HepG2 (cell line): ENCODE data around the gene CLEC16A. TPM values are rescaled to one million over a fixed set of nuclear protein-coding genes. Genes with fewer than 3 reads are reported as not detected.

Experiments used
- ATAC-seq: fragments of 200-7000 bp; cut with Tn5 transposase; 3 replicates; pipeline ENCODE4 v1.9.1; 2020; ENCODE audit warnings: mild to moderate bottlenecking, moderate library complexity
- BruUV-seq: library from RNA; stranded (reverse); fragments of 400-500 nt; replicated peaks from 2 replicates; lab custom pipeline; 2021; lab: Mats Ljungman, UMichigan
- CTCF ChIA-PET: fragments of 300-600 bp; formaldehyde crosslinking; extraction: SDS; loops from one replicate; lab custom pipeline; 2021; ENCODE audit warnings: low total read pairs, inconsistent platforms, low intra/inter-chr PET ratio; lab: Yijun Ruan, JAX
- POLR2A ChIA-PET: fragments of 350-600 bp; sonication (Branson Sonifier 250); formaldehyde crosslinking; loops from one replicate; lab custom pipeline; 2020; ENCODE audit warnings: antibody characterized with exemption, inconsistent platforms; lab: Yijun Ruan, JAX
- DNase-seq: peaks from one replicate; pipeline ENCODE4 v3.0.0-alpha.2; 2015; ENCODE audit warnings: low spot score
- FAIRE-seq: peaks from 3 replicates; lab custom pipeline; 2011; peaks lifted over from hg19 to GRCh38; lab: Jason Lieb, UNC
- H2AFZ ChIP-seq: one replicate; pipeline ENCODE4 v1.6.1; 2011; ENCODE audit warnings: low read length, inconsistent platforms
- H3K27ac ChIP-seq: fragments of 300-600 bp; 3 replicates; pipeline ENCODE4 v1.8.0; 2011; ENCODE audit warnings: mixed run types, mild to moderate bottlenecking, mixed read lengths, low read length, inconsistent platforms; ENCODE audit not compliant: insufficient read depth; ENCODE audit errors: extremely low read length
- H3K27me3 ChIP-seq, 2 experiments: fragments of 200-600 bp in 1 of 2; 2 replicates in 1 of 2; 3 replicates in 1 of 2; pipeline versions ENCODE4 v1.6.0 to v1.8.0; 2011; ENCODE audit warnings: low read length in 2 of 2, mild to moderate bottlenecking in 2 of 2, moderate library complexity in 2 of 2, inconsistent platforms in 1 of 2; ENCODE audit not compliant: insufficient read depth in 2 of 2, control insufficient read depth in 1 of 2
- H3K36me3 ChIP-seq, 2 experiments: fragments of 200-600 bp in 1 of 2; replicated peaks in 1 of 2; 2 replicates in 1 of 2; 3 replicates in 1 of 2; pipeline versions ENCODE4 v1.5.1 to v1.8.0; 2011; ENCODE audit warnings: low read length in 2 of 2, inconsistent platforms in 1 of 2; ENCODE audit not compliant: insufficient read depth in 2 of 2, control insufficient read depth in 1 of 2
- H3K4me1 ChIP-seq: 2 replicates; pipeline ENCODE4 v1.5.1; 2012; ENCODE audit warnings: low read length, inconsistent platforms; ENCODE audit not compliant: insufficient read depth
- H3K4me2 ChIP-seq: 2 replicates; pipeline ENCODE4 v1.6.0; 2011; ENCODE audit warnings: low read depth, low read length, inconsistent platforms
- H3K4me3 ChIP-seq, 3 experiments: fragments of 200-600 bp in 1 of 3; sonication (generic), shearing (Covaris generic) in 1 of 3; replicated peaks in 1 of 3; 2 replicates each; pipeline ENCODE4 v1.5.1; 2011 to 2016; ENCODE audit warnings: low read length in 3 of 3, inconsistent platforms in 2 of 3, low read depth in 2 of 3, mild to moderate bottlenecking in 2 of 3, control low read depth in 1 of 3, mixed read lengths in 1 of 3; ENCODE audit not compliant: insufficient read depth in 1 of 3
- H3K79me2 ChIP-seq: one replicate; pipeline ENCODE4 v1.6.1; 2011; ENCODE audit warnings: low read length, inconsistent platforms; ENCODE audit not compliant: insufficient read depth
- H3K9ac ChIP-seq: 2 replicates; pipeline ENCODE4 v1.6.0; 2011; ENCODE audit warnings: mild to moderate bottlenecking, low read depth, low read length, inconsistent platforms; ENCODE audit not compliant: insufficient read depth
- H3K9me3 ChIP-seq: 2 replicates; pipeline ENCODE4 v1.5.1; 2012; ENCODE audit warnings: mild to moderate bottlenecking, low read length
- H4K20me1 ChIP-seq: 2 replicates; pipeline ENCODE4 v1.6.0; 2011; ENCODE audit warnings: inconsistent platforms, mild to moderate bottlenecking, low read length, moderate library complexity; ENCODE audit not compliant: insufficient read depth
- ADNP ChIP-seq: sonication (generic); formaldehyde crosslinking; IDR thresholded peaks from 2 replicates; pipeline ENCODE4 v1.4.0; 2020; ENCODE audit warnings: missing genetic modification reagents
- GATAD1 ChIP-seq: IDR thresholded peaks from 2 replicates; pipeline ENCODE4 v1.6.1; 2016; ENCODE audit warnings: missing genetic modification reagents, missing compliant biosample characterization
- PTBP1 ChIP-seq: fragments of 200-400 bp; formaldehyde crosslinking; IDR thresholded peaks from 2 replicates; pipeline ENCODE4 v1.6.1; 2018; ENCODE audit warnings: low read length, low read depth; ENCODE audit not compliant: poor library complexity, severe bottlenecking
- SMC3 ChIP-seq: IDR thresholded peaks from 2 replicates; pipeline ENCODE4 v1.6.1; 2011; ENCODE audit warnings: low read length, improper control_type of control experiment
- SSRP1 ChIP-seq: IDR thresholded peaks from 2 replicates; pipeline ENCODE4 v1.6.1; 2016; ENCODE audit warnings: control low read depth
- U2AF2 ChIP-seq: fragments of 200-400 bp; formaldehyde crosslinking; IDR thresholded peaks from 2 replicates; pipeline ENCODE4 v1.6.1; 2017; ENCODE audit warnings: low read depth, mild to moderate bottlenecking, low read length
- ZFP41 ChIP-seq: sonication (generic); formaldehyde crosslinking; IDR thresholded peaks from 2 replicates; pipeline ENCODE4 v1.4.0; 2020; ENCODE audit warnings: mild to moderate bottlenecking, missing genetic modification reagents, borderline replicate concordance
- ZFP62 ChIP-seq: sonication (generic); formaldehyde crosslinking; IDR thresholded peaks from 2 replicates; pipeline ENCODE4 v1.4.0; 2020; ENCODE audit warnings: missing genetic modification reagents
- ZMYM3 ChIP-seq: sonication (generic); formaldehyde crosslinking; IDR thresholded peaks from 2 replicates; pipeline ENCODE4 v1.5.1; 2020; ENCODE audit warnings: mild to moderate bottlenecking, missing genetic modification reagents
- ZNF121 ChIP-seq: sonication (generic); formaldehyde crosslinking; IDR thresholded peaks from 2 replicates; pipeline ENCODE4 v1.5.0; 2020; ENCODE audit warnings: mild to moderate bottlenecking, missing genetic modification reagents
- ZNF569 ChIP-seq: sonication (generic); formaldehyde crosslinking; IDR thresholded peaks from 2 replicates; pipeline ENCODE4 v1.5.0; 2020; ENCODE audit warnings: mild to moderate bottlenecking, missing genetic modification reagents, moderate library complexity, borderline replicate concordance
- ZNF768 ChIP-seq: sonication (generic); formaldehyde crosslinking; IDR thresholded peaks from 2 replicates; pipeline ENCODE4 v1.4.0; 2020; ENCODE audit warnings: missing genetic modification reagents
- WGBS: methylation state at CpG from one replicate; pipeline ENCODE4 v1.1.6; 2017; ENCODE audit warnings: low lambda C conversion rate; 5-methylcytosine and 5-hydroxymethylcytosine counted together
- in situ Hi-C: cut with HindIII; loops from 2 replicates; pipeline ENCODE4 v1.10.0; 2017; ENCODE audit warnings: low pct_unique_long_range_greater_than_20kb; ENCODE audit not compliant: extremely low pct_ligation_motif_present
- intact Hi-C: fragments of 100-400 bp; cut with micrococcal nuclease; formaldehyde crosslinking; loops from one replicate; pipeline ENCODE4 v1.10.0; 2022; ENCODE audit not compliant: unreplicated experiment
- polyA plus RNA-seq, 8 experiments: library from polyadenylated mRNA; depleted of rRNA in 3 of 8; stranded (reverse) in 7 of 8; unstranded in 1 of 8; fragments of >200 nt; fragmentation: Illumina TruSeq in 4 of 8; extraction: Trizol in 4 of 8; gene quantifications; 2 replicates each; pipeline versions ENCODE4 v1.2.1 to v1.2.3, GENCODE V29; 2011 to 2016; ENCODE audit warnings: low read depth in 4 of 8, missing spikeins in 1 of 8, mixed read lengths in 1 of 8; ENCODE audit not compliant: insufficient read depth in 1 of 8
- total RNA-seq, 5 experiments: library from RNA; depleted of rRNA; stranded (reverse); fragments of >200 nt; fragmentation: Illumina TruSeq; extraction: Trizol; gene quantifications; 2 replicates each; pipeline ENCODE4 v1.2.3, GENCODE V29; 2016; ENCODE audit warnings: low read depth in 1 of 5

CLEC16A gene
- total and polyA plus RNA-seq, 2 of the 13 experiments (the other 11 are each of a cell fraction or from before 2014, with no cell fraction given), result 8.5 to 10.3 TPM

- no peaks in the 10 kb centered on the region for H3K79me2 ChIP-seq
- BruUV-seq, result no TSS peak
- no peak overlapping the region for H3K4me2 ChIP-seq
- no peak for DNase-seq
- FAIRE-seq, result no peak
- H3K27ac ChIP-seq, result no peak overlapping the region
- no peaks in the 10 kb centered on the region for H4K20me1 ChIP-seq
- in situ Hi-C loops (no loop called here), intact Hi-C loops (no loop called here)
- no peak overlapping the region for H3K9ac ChIP-seq
- H2AFZ ChIP-seq, result no peak overlapping the region
- H3K4me3 ChIP-seq, result no peak overlapping the region
- peaks cover 57% of the 10 kb centered on the region for H3K4me1 ChIP-seq
- no peak for ATAC-seq
- ChIA-PET POLR2A (interaction anchor here (1.6 kb wide), 1 partner anchor 49 kb away, joined by 3 read pairs; no protein-coding TSS in a partner anchor), CTCF (no interaction called here)
- H3K9me3 ChIP-seq, result peaks cover 7% of the 10 kb centered on the region
- 44% methylated on average over 7 of the region's 7 CpGs for WGBS
- H3K27me3 ChIP-seq, result peaks cover 6 to 57% of the 10 kb centered on the region in 2 experiments
- TF ChIP-seq ZMYM3 (CRISPR knock-in tag) (peak; percentile 77), GATAD1 (CRISPR knock-in tag) (no peak), ZNF121 (CRISPR knock-in tag) (peak; percentile 69), ZNF768 (CRISPR knock-in tag) (peak; percentile 92), SSRP1 (CRISPR knock-in tag) (no peak), ADNP (CRISPR knock-in tag) (0 out of 2 replicates have a peak, but pooled peaks have one; percentile 18), U2AF2 (no peak), ZNF569 (no peak), PTBP1 (no peak), SMC3 (peak; percentile 1; the same call in 1 of the 2 replicates), ZFP41 (no peak), ZFP62 (CRISPR knock-in tag) (no peak)
- TF ChIP-seq, all 625 proteins: peak for 5
- H3K36me3 ChIP-seq, result no peaks in the 10 kb centered on the region
Measured at GRCh38 chr16:11203111-11203623, 258.8 kb downstream of the CLEC16A start.
